ENCODE data around the gene PKN2. TPM values are rescaled to one million over a fixed set of nuclear protein-coding genes. Genes with fewer than 3 reads are reported as not detected.

Gene PKN2
- total and polyA plus RNA-seq, 2 of the 8 experiments (the other 6 are each of a cell fraction or from before 2014, with no cell fraction given) = 7.8 to 32.0 TPM

GRCh38 chr1:88695781-88696180 lies 11.7 kb downstream of the PKN2 start:
- H2BK120ac ChIP-seq (replicated peaks; ENCODE audit: low read depth, low read length) = no peak overlapping the region
- H4K91ac ChIP-seq (replicated peaks; ENCODE audit: insufficient read length, low read length) = no peak overlapping the region
- ChIA-PET POLR2A (ENCODE audit: partially characterized antibody) (interaction anchor here (4.0 kb wide), 1 partner anchor 11 kb away, joined by 25 read pairs; the partner anchor contains the start of gene PKN2), CTCF (ENCODE audit: partially characterized antibody) (interaction anchor here (0.6 kb wide), 1 partner anchor 106 kb away, joined by 4 read pairs; no protein-coding TSS in a partner anchor)
- H3K79me2 ChIP-seq (ENCODE audit: control insufficient read depth in 1 of 2, insufficient read depth in 2 of 2, low read length in 2 of 2) = peaks cover 3 to 94% of the 10 kb centered on the region in 2 experiments; a peak in 3 of 4 replicates
- no peaks in the 10 kb centered on the region for H3K23me2 ChIP-seq (ENCODE audit: low read depth, low read length)
- no peak overlapping the region for H2BK5ac ChIP-seq (ENCODE audit: low read depth, low read length)
- no peak overlapping the region for H2BK20ac ChIP-seq (ENCODE audit: low read length)
- no peak overlapping the region for H2AFZ ChIP-seq (ENCODE audit: low read length)
- H3K4ac ChIP-seq (replicated peaks; ENCODE audit: insufficient read length, low read depth, low read length) = no peak overlapping the region
- no peak for FAIRE-seq
- H3K18ac ChIP-seq (ENCODE audit: extremely low read depth, low read length) = no peak overlapping the region
- H3K9me3 ChIP-seq (ENCODE audit: insufficient read depth in 2 of 2, low read depth in 1 of 2, low read length in 1 of 2) = no peaks in the 10 kb centered on the region
- H2BK12ac ChIP-seq (ENCODE audit: low read depth, low read length) = no peak overlapping the region
- peaks cover 0 to 2% (median 0%) of the 10 kb centered on the region in 4 experiments; a peak in 1 of 8 replicates for H3K36me3 ChIP-seq (ENCODE audit: control insufficient read depth in 2 of 4, insufficient read depth in 4 of 4, low read length in 3 of 4)
- H3K56ac ChIP-seq (replicated peaks; ENCODE audit: insufficient read length, low read depth, low read length) = no peak overlapping the region
- H4K20me1 ChIP-seq (replicated peaks in 1 of 2; ENCODE audit: control insufficient read depth in 1 of 2, insufficient read depth in 2 of 2, low read length in 2 of 2) = peaks cover 5 to 6% of the 10 kb centered on the region in 2 experiments
- no peaks in the 10 kb centered on the region for H3K27me3 ChIP-seq (replicated peaks in 1 of 4; ENCODE audit: control insufficient read depth in 3 of 4, extremely low read depth in 1 of 4, insufficient read depth in 3 of 4, low read length in 3 of 4)
- no peak overlapping the region for H2AK5ac ChIP-seq (ENCODE audit: low read depth, low read length)
- H3K4me3 ChIP-seq (ENCODE audit: extremely low read depth in 1 of 4, insufficient read depth in 2 of 4, low read depth in 3 of 4, low read length in 4 of 4) = no peak overlapping the region
- 83% methylated on average over 3 of the region's 3 CpGs; no CpG with 5 or more reads in 1 of the 2 experiments for WGBS, 2 experiments (ENCODE audit: extremely low coverage in 1 of 2, insufficient coverage in 1 of 2, insufficient read length in 1 of 2, insufficient replicate concordance in 2 of 2, low coverage in 1 of 2, low lambda C conversion rate in 2 of 2, missing lambda C conversion rate in 1 of 2)
- no peak overlapping the region for H2BK15ac ChIP-seq (ENCODE audit: low read length)
- no peak overlapping the region for H3K27ac ChIP-seq (ENCODE audit: low read depth, low read length)
- no peak overlapping the region for H4K8ac ChIP-seq (ENCODE audit: extremely low read depth, insufficient read depth, low read length)
- H3K4me1 ChIP-seq (replicated peaks in 1 of 4; ENCODE audit: control insufficient read depth in 3 of 4, insufficient read depth in 4 of 4, low read length in 3 of 4) = peaks cover 0 to 5% (median 0%) of the 10 kb centered on the region in 4 experiments; a peak in 1 of 7 replicates
- H3K9ac ChIP-seq (replicated peaks in 1 of 4; ENCODE audit: extremely low read depth in 1 of 4, low read depth in 3 of 4, low read length in 3 of 4) = no peak overlapping the region
- no peak overlapping the region for H3K23ac ChIP-seq (ENCODE audit: insufficient read length)
- TF ChIP-seq EP300 (IDR thresholded peaks at IDR 0.05; ENCODE audit: borderline replicate concordance in 1 of 2, low read depth in 2 of 2, low read length in 2 of 2) = no peak
- TF ChIP-seq ZNF274 (IDR thresholded peaks at IDR 0.05; ENCODE audit: borderline replicate concordance, extremely low read depth, low read length) = no peak
- no peak for TF ChIP-seq USF2 (IDR thresholded peaks at IDR 0.05; ENCODE audit: low read length)
- TF ChIP-seq RXRA (IDR thresholded peaks at IDR 0.05; ENCODE audit: insufficient read depth, low read depth, low read length) = no peak
- TF ChIP-seq SAP30 (IDR thresholded peaks at IDR 0.05; ENCODE audit: insufficient read depth, insufficient replicate concordance, low read length) = no peak
- TF ChIP-seq POLR2A (IDR thresholded peaks at IDR 0.05; ENCODE audit: control extremely low read depth in 1 of 2, low read depth in 2 of 2, low read length in 2 of 2) = no peak
- TF ChIP-seq RBBP5 (IDR thresholded peaks at IDR 0.05; ENCODE audit: borderline replicate concordance, low read depth, low read length) = no peak
- TF ChIP-seq RFX5 (IDR thresholded peaks at IDR 0.05; ENCODE audit: borderline replicate concordance, low read depth, low read length) = no peak
- no peak for TF ChIP-seq HDAC2 (IDR thresholded peaks at IDR 0.05; ENCODE audit: borderline replicate concordance in 1 of 2, low read depth in 2 of 2, low read length in 2 of 2)
- TF ChIP-seq BRCA1 (IDR thresholded peaks at IDR 0.05; ENCODE audit: low read depth, low read length) = no peak
- no peak for TF ChIP-seq POLR2AphosphoS5 (IDR thresholded peaks at IDR 0.05; ENCODE audit: low read depth, low read length)
- no peak for TF ChIP-seq PHF8 (conservative IDR thresholded peaks at IDR 0.05; ENCODE audit: low read depth, low read length)
- H4K5ac ChIP-seq (ENCODE audit: insufficient read length, low read depth, low read length) = no peak overlapping the region
- H3K14ac ChIP-seq (ENCODE audit: insufficient read length) = no peak overlapping the region
- H3K4me2 ChIP-seq (ENCODE audit: insufficient read depth in 1 of 2, low read depth in 2 of 2, low read length in 2 of 2) = no peak overlapping the region
- H3K79me1 ChIP-seq (ENCODE audit: low read depth, low read length) = no peaks in the 10 kb centered on the region
- DNase-seq (ENCODE audit: low read depth in 1 of 2, low spot score in 2 of 2) = no peak

Data from H1 (cell line).